Central memory CD8-positive, alpha-beta T cell (primary cell): ENCODE results near the gene CYP4X1.
"Not testable (repeated sequence)": the region's sequence is repeated elsewhere in the genome, so short reads cannot be mapped to it uniquely, and the experiment has no call there.

Experiments
- ATAC-seq: fragments of 150-1000 bp; cut with Tn5 transposase; replicated peaks from 2 replicates; pipeline ENCODE4 v1.10.0; 2022; ENCODE audit warnings: mild to moderate bottlenecking, moderate FRiP score, moderate number of reproducible peaks; ENCODE audit not compliant: poor library complexity, severe bottlenecking; ENCODE audit errors: extremely low read depth
- DNase-seq, 2 donors: peaks; one replicate each; pipeline ENCODE4 v3.0.0; 2021; ENCODE audit warnings: low spot score in 2 of 2
- H3K27ac Mint-ChIP-seq: one replicate; pipeline ENCODE4 v1.8.0; 2022; ENCODE audit warnings: low read depth, mild to moderate bottlenecking, moderate library complexity, mixed read lengths
- H3K27me3 Mint-ChIP-seq: one replicate; pipeline ENCODE4 v1.8.0; 2022; ENCODE audit warnings: mixed read lengths
- H3K36me3 Mint-ChIP-seq: one replicate; pipeline ENCODE4 v1.8.0; 2022; ENCODE audit warnings: mild to moderate bottlenecking, moderate library complexity, mixed read lengths; ENCODE audit not compliant: insufficient read depth
- H3K4me1 Mint-ChIP-seq: one replicate; pipeline ENCODE4 v1.8.0; 2022; ENCODE audit warnings: mixed read lengths
- H3K4me3 Mint-ChIP-seq: one replicate; pipeline ENCODE4 v1.8.0; 2022; ENCODE audit warnings: mild to moderate bottlenecking, moderate library complexity, mixed read lengths
- H3K9me3 Mint-ChIP-seq: one replicate; pipeline ENCODE4 v1.8.0; 2022; ENCODE audit warnings: mixed read lengths

CYP4X1 gene

DNA sequence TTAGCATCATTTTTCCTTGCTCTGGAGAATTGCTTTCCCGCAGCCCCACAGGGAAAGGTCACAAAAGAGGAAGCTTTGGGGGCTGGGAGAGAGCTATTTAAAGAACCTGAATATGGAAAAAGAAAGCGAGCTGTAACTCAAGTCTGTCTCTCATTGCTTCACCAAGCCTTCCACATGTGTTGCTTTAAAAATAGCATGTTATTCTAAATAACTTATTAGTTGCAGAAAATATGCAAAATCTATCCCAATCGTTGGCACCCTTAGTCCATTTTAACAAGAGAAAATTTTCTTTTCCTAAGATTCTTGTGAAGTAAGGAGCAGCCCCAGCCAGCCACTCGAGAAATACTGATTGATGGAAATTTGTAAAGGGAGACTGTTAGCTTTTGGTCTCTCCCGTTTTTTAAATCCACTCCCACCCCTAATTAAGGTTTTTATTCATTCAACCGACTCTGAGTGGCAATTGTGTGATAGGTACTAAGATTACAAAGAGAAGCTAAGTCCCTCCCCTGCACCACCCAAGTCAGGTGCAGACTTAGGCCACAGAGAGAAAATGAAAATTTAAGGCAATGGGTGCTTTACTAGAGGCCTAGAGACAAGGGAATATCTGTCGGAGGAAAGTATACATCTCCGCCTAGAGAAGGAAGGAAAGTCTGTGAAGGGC, 802 bp downstream of the CYP4X1 start:
- Mint-ChIP-seq H3K4me3 (no peak overlapping the region), H3K27me3 (peaks cover 67% of the 10 kb centered on the region), H3K9me3 (no peaks in the 10 kb centered on the region), H3K4me1 (no peaks in the 10 kb centered on the region), H3K27ac (no peak overlapping the region), H3K36me3 (no peaks in the 10 kb centered on the region)
- no peak for ATAC-seq
- DNase-seq, result no peak

DNA sequence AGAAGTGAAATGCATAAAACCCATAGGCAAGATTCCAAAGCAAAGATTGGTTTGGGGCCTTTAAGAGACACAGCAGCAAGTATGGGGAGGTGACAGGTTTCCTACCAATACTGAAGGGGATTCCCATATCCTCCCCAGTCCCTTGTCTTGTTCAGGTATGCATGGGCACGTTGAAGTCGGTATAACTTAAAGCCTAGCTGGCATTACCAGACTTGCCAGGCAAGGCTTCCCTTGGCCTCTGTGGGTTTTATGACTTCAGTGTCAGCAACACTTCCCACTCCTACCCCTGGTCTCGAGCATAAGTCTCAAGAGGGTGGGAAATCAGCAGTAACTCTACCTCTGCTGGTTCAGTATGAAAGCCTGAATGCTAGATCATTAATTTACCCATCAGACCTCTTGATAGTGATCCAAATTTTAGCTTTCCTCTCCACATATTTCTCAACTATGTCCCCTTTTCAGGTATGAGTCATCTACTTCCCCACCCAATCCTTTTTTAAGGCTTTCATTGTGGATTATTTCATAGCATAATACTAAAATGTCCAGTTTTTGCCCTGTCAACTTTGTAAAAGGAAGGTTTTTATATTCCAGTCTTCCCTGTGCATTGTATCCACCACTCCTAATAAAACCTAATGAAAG, 6.8 kb downstream of the CYP4X1 start:
- H3K4me1 Mint-ChIP-seq, result no peaks in the 10 kb centered on the region
- DNase-seq (no peak), ATAC-seq (no peak)
- H3K27me3 Mint-ChIP-seq, result peaks cover 88% of the 10 kb centered on the region
- H3K27ac Mint-ChIP-seq, result no peak overlapping the region
- no peak overlapping the region for H3K4me3 Mint-ChIP-seq
- H3K36me3 Mint-ChIP-seq, result peaks cover 1% of the 10 kb centered on the region
- H3K9me3 Mint-ChIP-seq, result no peaks in the 10 kb centered on the region

DNA sequence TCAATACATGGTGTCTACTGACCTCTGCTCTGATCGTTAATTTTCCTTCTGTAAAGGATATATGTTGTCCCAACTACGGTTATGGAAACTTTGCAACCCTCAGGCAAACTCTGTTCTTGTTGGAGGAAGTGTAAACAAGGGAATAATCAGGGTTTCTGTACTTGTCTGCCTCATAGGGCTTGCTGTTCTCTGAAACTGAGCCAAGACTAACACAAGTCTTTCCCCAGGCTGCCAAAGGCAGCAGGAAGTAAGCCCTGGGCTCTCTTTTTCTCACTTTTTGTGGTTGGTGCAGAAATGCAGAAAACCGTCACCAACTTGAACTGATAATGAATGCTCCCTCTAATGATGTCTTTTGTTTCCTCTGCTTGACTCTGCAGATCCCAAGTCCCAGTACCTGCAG, 7.6 kb downstream of the CYP4X1 start:
- no peaks in the 10 kb centered on the region for H3K4me1 Mint-ChIP-seq
- H3K4me3 Mint-ChIP-seq, result no peak overlapping the region
- peaks cover 88% of the 10 kb centered on the region for H3K27me3 Mint-ChIP-seq
- H3K9me3 Mint-ChIP-seq, result no peaks in the 10 kb centered on the region
- H3K27ac Mint-ChIP-seq, result no peak overlapping the region
- peaks cover 1% of the 10 kb centered on the region for H3K36me3 Mint-ChIP-seq
- ATAC-seq, result no peak
- no peak for DNase-seq

DNA sequence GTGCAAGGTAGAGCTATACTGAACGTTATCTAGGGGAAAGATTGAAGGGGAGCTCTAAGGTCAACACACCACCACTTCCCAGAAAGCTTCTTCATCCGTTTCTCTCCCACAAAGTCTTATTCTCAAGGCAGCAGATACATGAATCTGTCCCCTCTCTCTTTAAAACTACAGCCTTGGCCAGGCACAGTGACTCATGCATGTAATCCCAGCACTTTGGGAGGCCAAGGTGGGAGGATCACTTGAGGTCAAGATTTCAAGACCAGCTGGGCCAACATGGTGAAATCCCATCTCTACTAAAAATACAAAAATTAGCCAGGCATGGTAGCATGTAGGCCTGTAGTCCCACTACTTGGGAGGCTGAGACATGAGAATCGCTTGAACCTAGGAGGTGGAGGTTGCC, 8.1 kb downstream of the CYP4X1 start:
- Mint-ChIP-seq H3K27ac (no peak overlapping the region), H3K4me1 (no peaks in the 10 kb centered on the region), H3K9me3 (no peaks in the 10 kb centered on the region), H3K4me3 (no peak overlapping the region), H3K27me3 (peaks cover 86% of the 10 kb centered on the region), H3K36me3 (peaks cover 1% of the 10 kb centered on the region)
- DNase-seq (no peak), ATAC-seq (no peak)

DNA sequence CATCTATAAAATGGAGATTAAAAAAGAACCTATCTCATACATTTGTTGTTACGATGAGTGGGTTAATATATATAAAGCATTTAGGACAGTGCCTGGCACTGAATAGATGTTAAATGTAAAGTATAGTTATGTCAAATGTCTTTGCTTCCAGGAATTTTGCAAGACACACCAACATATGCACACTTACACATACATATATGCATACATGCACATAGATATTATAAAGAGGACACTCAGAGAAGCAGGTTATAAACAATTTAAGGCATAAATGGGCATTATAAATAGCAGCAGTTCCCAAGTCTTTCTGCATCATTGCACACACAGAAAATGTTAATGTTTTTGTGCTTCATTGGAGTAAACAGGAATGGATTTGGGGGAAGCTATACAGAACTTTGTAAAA, 13.3 kb downstream of the CYP4X1 start:
- no peak for DNase-seq
- Mint-ChIP-seq H3K27me3 (peaks cover 65% of the 10 kb centered on the region), H3K4me3 (no peak overlapping the region), H3K4me1 (no peaks in the 10 kb centered on the region), H3K9me3 (no peaks in the 10 kb centered on the region), H3K36me3 (peaks cover 1% of the 10 kb centered on the region), H3K27ac (no peak overlapping the region)
- ATAC-seq, result no peak

DNA sequence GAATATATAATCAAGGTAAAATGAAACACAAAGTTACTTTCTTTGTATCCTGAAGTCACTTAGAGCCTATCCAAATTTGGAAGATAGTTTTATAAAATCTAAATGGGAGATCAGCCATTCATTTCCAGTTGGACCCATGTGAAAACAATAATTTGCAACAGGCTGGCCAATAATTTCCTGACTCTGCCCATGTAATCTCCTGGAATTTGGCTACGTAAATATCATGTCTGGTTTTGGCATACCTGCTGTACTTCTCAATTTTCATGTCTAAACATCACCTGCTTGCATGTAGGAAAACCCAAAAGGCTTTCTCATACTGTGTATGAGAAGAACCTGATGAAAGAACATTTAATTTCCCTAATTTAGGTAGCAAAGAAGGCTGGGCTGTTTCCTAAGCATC, 35.9 kb downstream of the CYP4X1 start:
- peaks cover 5% of the 10 kb centered on the region for H3K9me3 Mint-ChIP-seq
- ATAC-seq (no peak), DNase-seq (no peak)
- no peaks in the 10 kb centered on the region for H3K4me1 Mint-ChIP-seq
- peaks cover 2% of the 10 kb centered on the region for H3K36me3 Mint-ChIP-seq
- H3K4me3 Mint-ChIP-seq, result no peak overlapping the region
- no peak overlapping the region for H3K27ac Mint-ChIP-seq
- peaks cover 60% of the 10 kb centered on the region for H3K27me3 Mint-ChIP-seq

DNA sequence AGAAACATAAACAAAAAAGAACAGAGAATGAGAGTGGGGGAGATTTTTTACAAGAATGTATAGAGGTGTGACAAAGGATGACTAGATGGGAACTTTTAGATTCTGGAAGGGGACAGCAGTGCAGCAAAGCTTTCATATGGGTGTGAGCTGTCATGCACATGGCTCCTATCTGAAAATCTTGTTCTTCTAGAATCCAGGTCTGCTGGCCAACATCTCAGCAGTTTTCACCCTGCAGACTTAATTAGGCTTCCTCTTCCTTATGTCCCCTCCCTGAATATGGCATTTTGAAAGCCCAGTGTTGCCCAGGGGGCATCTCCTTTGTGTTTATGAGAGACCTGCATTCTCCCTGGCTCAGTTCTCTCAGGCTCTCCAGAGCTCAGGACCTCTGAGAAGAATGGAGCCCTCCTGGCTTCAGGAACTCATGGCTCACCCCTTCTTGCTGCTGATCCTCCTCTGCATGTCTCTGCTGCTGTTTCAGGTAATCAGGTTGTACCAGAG, 43.7 kb downstream of the CYP4X1 start, which contains the start of gene CYP4Z1:
Gene CYP4Z1 (plus strand): TSS at position 135 of the 498 bp plus-strand sequence. CDS start 260 bp downstream, at position 395.
- Mint-ChIP-seq H3K36me3 (no peaks in the 10 kb centered on the region), H3K27me3 (peaks cover 66% of the 10 kb centered on the region), H3K27ac (no peak within 1 kb of the TSS), H3K4me1 (no peaks in the 10 kb centered on the region), H3K9me3 (no peaks in the 10 kb centered on the region), H3K4me3 (no peak within 1 kb of the TSS)
- ATAC-seq, result no peak
- no peak for DNase-seq

DNA sequence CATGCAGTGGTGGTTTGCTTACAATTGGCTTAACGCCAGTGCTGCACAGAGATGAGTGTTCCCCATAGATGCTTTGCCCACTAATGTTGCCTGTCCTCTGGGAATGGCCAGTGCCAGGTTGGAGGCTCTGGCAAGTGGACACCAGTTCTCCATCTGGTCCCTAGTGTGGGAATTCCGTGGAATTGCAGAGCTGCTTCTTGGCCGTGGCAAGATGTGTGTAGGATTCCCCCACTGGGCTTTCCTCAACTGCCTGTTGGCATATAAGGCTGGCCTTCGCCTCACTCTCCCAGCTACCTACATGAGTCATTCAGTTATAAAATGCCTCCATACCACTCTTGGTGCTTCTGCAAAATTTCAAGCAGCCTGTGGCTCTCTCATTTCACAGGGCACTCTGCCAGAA, 45.6 kb downstream of the CYP4X1 start:
- ATAC-seq, H3K9me3 Mint-ChIP-seq, H3K27ac Mint-ChIP-seq, DNase-seq, H3K4me3 Mint-ChIP-seq, H3K36me3 Mint-ChIP-seq, H3K4me1 Mint-ChIP-seq: not testable (repeated sequence)
- H3K27me3 Mint-ChIP-seq, result peaks cover 52% of the 10 kb centered on the region

DNA sequence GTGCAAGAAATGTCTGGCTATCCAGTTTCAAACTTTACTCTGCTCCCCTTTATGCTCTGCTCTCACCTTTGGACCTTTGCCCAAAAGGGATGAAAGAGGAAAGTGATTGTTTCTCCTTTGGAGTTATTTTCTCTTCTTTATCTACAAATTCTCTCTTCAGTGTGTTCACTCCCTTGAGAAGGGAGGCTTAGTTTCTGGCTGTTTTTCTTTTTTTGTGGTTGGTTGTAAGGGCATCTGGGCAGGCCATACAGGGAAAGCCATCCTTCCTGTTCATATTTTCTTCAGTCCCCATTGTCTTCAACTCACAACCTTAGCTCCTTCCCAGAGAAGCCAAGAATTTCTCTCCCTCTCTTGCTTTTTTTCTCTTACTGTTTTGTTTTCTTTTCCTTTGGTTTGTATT, 46.0 kb downstream of the CYP4X1 start:
- not testable (repeated sequence) for H3K27ac Mint-ChIP-seq, DNase-seq, H3K4me1 Mint-ChIP-seq, ATAC-seq, H3K36me3 Mint-ChIP-seq, H3K9me3 Mint-ChIP-seq, H3K4me3 Mint-ChIP-seq
- H3K27me3 Mint-ChIP-seq, result peaks cover 48% of the 10 kb centered on the region

DNA sequence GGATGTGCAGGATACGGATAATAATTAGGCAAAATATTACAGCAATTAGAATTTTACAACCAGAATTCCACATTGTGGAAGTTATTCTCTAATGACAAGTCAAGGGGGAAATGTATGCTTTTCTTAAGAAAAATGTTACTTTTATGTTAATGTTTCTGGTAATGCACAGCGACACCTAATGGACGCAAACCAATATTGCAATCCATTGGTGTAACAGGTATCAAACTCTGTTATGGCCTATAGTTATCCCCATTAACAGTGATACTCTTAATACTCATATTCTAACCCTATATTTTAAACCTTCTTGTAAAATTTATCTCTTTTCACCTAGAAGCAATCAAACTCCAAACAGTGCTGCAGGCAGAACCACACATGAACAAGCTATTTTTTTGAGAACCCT, 65.9 kb downstream of the CYP4X1 start:
- H3K4me3 Mint-ChIP-seq, H3K27me3 Mint-ChIP-seq, H3K36me3 Mint-ChIP-seq, H3K4me1 Mint-ChIP-seq, H3K27ac Mint-ChIP-seq, ATAC-seq, H3K9me3 Mint-ChIP-seq, DNase-seq: not testable (repeated sequence)

DNA sequence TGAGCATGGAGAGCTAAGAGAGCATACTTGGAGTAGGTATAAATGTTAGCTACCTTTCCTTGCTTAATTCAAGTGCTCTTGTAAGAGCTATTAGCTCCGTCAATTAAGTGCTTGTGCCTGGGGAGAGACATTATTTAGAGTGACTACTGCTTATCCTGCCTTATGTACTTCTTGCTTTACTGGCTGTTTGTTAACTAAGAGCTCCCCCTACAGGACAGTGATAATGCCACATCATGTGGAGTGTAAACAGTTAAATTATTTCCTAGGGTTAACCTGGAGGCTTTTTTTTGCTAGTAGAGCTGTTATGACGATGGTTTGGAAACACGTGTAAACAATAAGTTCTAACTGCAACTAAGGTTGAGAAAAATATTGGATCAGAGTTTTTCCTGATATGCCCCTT, 68.0 kb downstream of the CYP4X1 start:
- DNase-seq, H3K27ac Mint-ChIP-seq, H3K36me3 Mint-ChIP-seq, H3K4me1 Mint-ChIP-seq, H3K4me3 Mint-ChIP-seq, ATAC-seq, H3K9me3 Mint-ChIP-seq, H3K27me3 Mint-ChIP-seq: not testable (repeated sequence)
